GM12801 (cell line): ENCODE data around the gene CARS1.

Experiments used
- TF ChIP-seq, protein P1 (sequence below): IDR thresholded peaks from one replicate; pipeline ENCODE4 v1.5.1; 2011; ENCODE audit warnings: control low read depth; ENCODE audit not compliant: insufficient read length; ENCODE audit errors: extremely low read depth

The CARS1 gene

DNA sequence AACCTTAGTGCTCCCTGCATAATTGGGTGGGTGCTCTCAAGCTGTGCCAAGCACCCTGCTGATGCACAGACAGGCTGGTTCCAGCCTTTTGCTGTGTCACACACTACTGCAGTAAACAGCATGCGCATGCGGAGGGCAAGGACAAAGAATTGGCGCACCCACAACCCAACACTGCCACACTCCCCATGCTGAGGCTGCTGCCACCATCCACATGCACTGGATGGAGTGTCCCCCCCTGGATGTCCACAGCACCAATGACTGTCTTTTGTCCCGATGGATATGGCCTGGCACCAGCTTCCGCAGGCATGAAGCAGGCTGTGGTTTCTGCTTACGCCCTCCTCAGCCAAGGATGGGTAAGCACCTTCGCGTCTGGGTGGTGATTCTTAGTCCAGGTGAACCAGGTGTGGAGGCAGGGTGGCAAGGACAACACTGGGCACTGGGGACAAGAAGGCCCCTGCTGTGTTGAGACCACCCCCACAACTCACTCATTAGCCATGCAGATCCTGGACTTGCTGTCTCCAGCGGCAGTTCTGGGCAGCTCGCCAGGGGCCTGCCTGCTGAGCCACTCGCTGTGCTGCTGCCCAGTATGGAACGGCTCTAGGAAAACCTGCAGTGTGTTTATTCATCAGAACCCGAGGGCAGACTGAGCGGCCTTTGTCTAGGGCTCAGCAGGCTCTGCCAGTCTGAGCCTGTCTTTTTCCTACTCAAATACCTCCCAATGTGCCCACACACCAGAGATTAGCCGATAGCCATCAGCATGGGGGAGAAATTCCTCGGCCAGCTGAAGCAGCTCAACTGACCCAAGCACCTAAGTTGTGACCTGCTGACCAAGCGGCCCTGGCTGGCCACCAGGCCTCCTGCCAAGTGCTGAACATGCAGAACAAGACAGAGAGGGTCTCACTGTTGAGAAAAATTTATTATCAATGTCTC lies 56.9 kb downstream of the CARS1 start:
- TF ChIP-seq, protein P1, sequence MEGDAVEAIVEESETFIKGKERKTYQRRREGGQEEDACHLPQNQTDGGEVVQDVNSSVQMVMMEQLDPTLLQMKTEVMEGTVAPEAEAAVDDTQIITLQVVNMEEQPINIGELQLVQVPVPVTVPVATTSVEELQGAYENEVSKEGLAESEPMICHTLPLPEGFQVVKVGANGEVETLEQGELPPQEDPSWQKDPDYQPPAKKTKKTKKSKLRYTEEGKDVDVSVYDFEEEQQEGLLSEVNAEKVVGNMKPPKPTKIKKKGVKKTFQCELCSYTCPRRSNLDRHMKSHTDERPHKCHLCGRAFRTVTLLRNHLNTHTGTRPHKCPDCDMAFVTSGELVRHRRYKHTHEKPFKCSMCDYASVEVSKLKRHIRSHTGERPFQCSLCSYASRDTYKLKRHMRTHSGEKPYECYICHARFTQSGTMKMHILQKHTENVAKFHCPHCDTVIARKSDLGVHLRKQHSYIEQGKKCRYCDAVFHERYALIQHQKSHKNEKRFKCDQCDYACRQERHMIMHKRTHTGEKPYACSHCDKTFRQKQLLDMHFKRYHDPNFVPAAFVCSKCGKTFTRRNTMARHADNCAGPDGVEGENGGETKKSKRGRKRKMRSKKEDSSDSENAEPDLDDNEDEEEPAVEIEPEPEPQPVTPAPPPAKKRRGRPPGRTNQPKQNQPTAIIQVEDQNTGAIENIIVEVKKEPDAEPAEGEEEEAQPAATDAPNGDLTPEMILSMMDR: no peak

- TF ChIP-seq, protein P1: no peak
Observed at GRCh38 chr11:2999464-2999998, 57.7 kb downstream of the CARS1 start.

- TF ChIP-seq, protein P1: no peak
Observed at GRCh38 chr11:2998073-2998850, 59.0 kb downstream of the CARS1 start.

DNA sequence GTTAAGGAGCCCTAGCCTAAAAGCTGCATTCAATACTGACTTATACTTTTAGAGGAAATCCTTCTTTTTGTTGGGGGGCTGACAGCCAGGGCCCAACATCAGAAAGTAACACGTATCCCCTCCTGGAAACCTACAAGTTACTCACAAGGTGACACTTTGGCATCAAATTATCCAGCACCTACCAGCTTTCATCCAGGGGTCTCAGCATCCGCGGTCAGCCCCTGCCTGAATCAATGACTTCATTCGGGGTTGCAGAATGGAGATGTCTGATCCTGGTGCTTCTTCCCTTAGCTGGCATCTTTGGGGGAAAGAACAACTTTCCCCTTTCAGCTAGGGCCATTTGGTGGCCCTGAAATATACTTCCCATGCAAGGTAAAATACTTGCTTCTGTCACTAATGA lies 59.8 kb downstream of the CARS1 start:
- TF ChIP-seq, protein P1: no peak

DNA sequence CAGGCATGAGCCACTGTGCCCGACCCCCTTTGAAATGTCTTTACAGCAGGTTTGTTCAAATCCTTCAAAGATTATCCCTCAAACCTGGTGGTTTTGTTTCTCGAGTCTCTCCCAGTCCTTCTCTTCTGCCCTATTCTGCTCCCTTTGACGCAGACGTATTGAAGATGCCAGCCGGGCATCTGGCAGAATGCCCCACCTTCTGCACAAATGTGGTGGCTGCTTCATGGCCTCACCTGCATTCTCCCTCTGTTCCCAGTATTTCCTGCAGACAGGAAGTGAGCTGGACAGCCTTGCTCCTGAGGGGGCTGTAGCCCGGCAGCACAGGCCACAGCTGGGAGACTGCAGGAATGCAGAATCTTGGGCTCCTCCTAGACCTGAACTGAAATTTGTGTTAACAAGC lies 60.2 kb downstream of the CARS1 start:
- TF ChIP-seq, protein P1: no peak

GRCh38 chr11:2995893-2996554 lies 61.2 kb downstream of the CARS1 start:
- TF ChIP-seq, protein P1: no peak
